HCEC 1CT (cell line): ENCODE measurements around the gene PCSK9.
"Not testable (repeated sequence)": the region's sequence is repeated elsewhere in the genome, so short reads cannot be mapped to it uniquely, and the experiment has no call there.

Experiments used
- DNase-seq: peaks from one replicate; pipeline ENCODE4 v3.0.0-alpha.2; 2017

PCSK9 gene

GRCh38 chr1:55010194-55010886, 29.0 kb upstream of the PCSK9 start:
- DNase-seq, result no peak

GRCh38 chr1:55010887-55011217, 28.5 kb upstream of the PCSK9 start:
- no peak for DNase-seq

GRCh38 chr1:55012661-55013060, 26.7 kb upstream of the PCSK9 start:
- DNase-seq, result no peak

- DNase-seq, result no peak
Measured at GRCh38 chr1:55015123-55015522, 24.2 kb upstream of the PCSK9 start.

GRCh38 chr1:55015731-55016620, 23.4 kb upstream of the PCSK9 start:
- no peak for DNase-seq

- DNase-seq, result no peak
Measured at GRCh38 chr1:55018395-55018794, 21.0 kb upstream of the PCSK9 start.

GRCh38 chr1:55021942-55022546, 17.3 kb upstream of the PCSK9 start:
- peak; percentile 94 for DNase-seq

GRCh38 chr1:55024163-55024562, 15.2 kb upstream of the PCSK9 start:
- not testable (repeated sequence) for DNase-seq

GRCh38 chr1:55026682-55027081, 12.7 kb upstream of the PCSK9 start:
- DNase-seq, result not testable (repeated sequence)

- not testable (repeated sequence) for DNase-seq
Measured at GRCh38 chr1:55031098-55031497, 8.2 kb upstream of the PCSK9 start.

GRCh38 chr1:55033265-55033614, 6.1 kb upstream of the PCSK9 start:
- no peak for DNase-seq

- DNase-seq, result no peak
Measured at GRCh38 chr1:55034476-55035133, 4.7 kb upstream of the PCSK9 start.

GRCh38 chr1:55035904-55036303, 3.4 kb upstream of the PCSK9 start:
- DNase-seq, result peak; percentile 22

- DNase-seq, result no peak
Measured at GRCh38 chr1:55037733-55038551, 1.4 kb upstream of the PCSK9 start.

- no peak for DNase-seq
Measured at GRCh38 chr1:55038552-55038838, 853 bp upstream of the PCSK9 start.

GRCh38 chr1:55038974-55039341, 390 bp upstream of the PCSK9 start:
- no peak for DNase-seq

- peak; percentile 11 for DNase-seq
Measured at GRCh38 chr1:55040083-55040932, 960 bp downstream of the PCSK9 start.

GRCh38 chr1:55040933-55041494, 1.7 kb downstream of the PCSK9 start:
- no peak for DNase-seq

- no peak for DNase-seq
Measured at GRCh38 chr1:55041613-55042012, 2.3 kb downstream of the PCSK9 start.

GRCh38 chr1:55043011-55043410, 3.7 kb downstream of the PCSK9 start:
- no peak for DNase-seq

GRCh38 chr1:55043726-55044125, 4.4 kb downstream of the PCSK9 start:
- DNase-seq, result no peak
